Neural cell (in vitro differentiated cells): ENCODE data around the gene GDF7. TPM values are rescaled to one million over a fixed set of nuclear protein-coding genes. Genes with fewer than 3 reads are reported as not detected.

Experiments used
- H2AFZ ChIP-seq: fragments of 200-600, 300-800 bp; sonication (generic), shearing (Covaris generic); 2 replicates; pipeline ENCODE4 v1.6.0; 2014; ENCODE audit warnings: low read depth, mild to moderate bottlenecking, antibody characterized with exemption, low read length, moderate library complexity
- H3F3A ChIP-seq: fragments of 200-600 bp; shearing (Covaris generic); 2 replicates; pipeline ENCODE4 v1.6.1; 2016; ENCODE audit warnings: mild to moderate bottlenecking, moderate library complexity, mixed read lengths, antibody characterized with exemption, low read length; ENCODE audit not compliant: insufficient read depth, poor library complexity, severe bottlenecking
- H3K27ac ChIP-seq: fragments of 200-600, 300-800 bp; sonication (generic), shearing (Covaris generic); 2 replicates; pipeline ENCODE4 v1.5.1; 2014; ENCODE audit warnings: mild to moderate bottlenecking, low read length, moderate library complexity
- H3K27me3 ChIP-seq: fragments of 300-800, 200-600 bp; sonication (generic), shearing (Covaris generic); 2 replicates; pipeline ENCODE4 v1.6.0; 2014; ENCODE audit warnings: mild to moderate bottlenecking, low read depth, low read length, moderate library complexity; ENCODE audit not compliant: insufficient read depth
- H3K36me3 ChIP-seq: fragments of 300-800, 200-600 bp; sonication (generic), shearing (Covaris generic); 2 replicates; pipeline ENCODE4 v1.5.1; 2014; ENCODE audit warnings: mild to moderate bottlenecking, antibody characterized with exemption, low read length, moderate library complexity; ENCODE audit not compliant: insufficient read depth
- H3K4me2 ChIP-seq: fragments of 300-800, 200-600 bp; sonication (generic), shearing (Covaris generic); 2 replicates; pipeline ENCODE4 v1.6.0; 2014; ENCODE audit warnings: mild to moderate bottlenecking, low read length
- H3K4me3 ChIP-seq: fragments of 300-800, 200-600 bp; sonication (generic), shearing (Covaris generic); 2 replicates; pipeline ENCODE4 v1.5.1; 2014; ENCODE audit warnings: mild to moderate bottlenecking, low read length, moderate library complexity
- H3K79me2 ChIP-seq: fragments of 200-600 bp; shearing (Covaris generic); replicated peaks from 2 replicates; pipeline ENCODE4 v1.6.0; 2014; ENCODE audit warnings: mild to moderate bottlenecking, low read length, moderate library complexity; ENCODE audit not compliant: insufficient read depth
- H3K9ac ChIP-seq: fragments of 300-800, 200-600 bp; sonication (generic), shearing (Covaris generic); 2 replicates; pipeline ENCODE4 v1.6.1; 2016; ENCODE audit warnings: mild to moderate bottlenecking, low read length, mixed read lengths
- H3K9me2 ChIP-seq: fragments of 200-600 bp; shearing (Covaris generic); 2 replicates; pipeline ENCODE4 v1.6.1; 2016; ENCODE audit warnings: mild to moderate bottlenecking, low read length, mixed read lengths; ENCODE audit not compliant: insufficient read depth
- H3K9me3 ChIP-seq: fragments of 200-600, 300-800 bp; sonication (generic), shearing (Covaris generic); 2 replicates; pipeline ENCODE4 v1.6.1; 2016; ENCODE audit warnings: mild to moderate bottlenecking, mixed run types, low read length, moderate library complexity, mixed read lengths
- H4K20me1 ChIP-seq: fragments of 200-600 bp; shearing (Covaris generic); 2 replicates; pipeline ENCODE4 v1.6.1; 2016; ENCODE audit warnings: mild to moderate bottlenecking, mixed run types; ENCODE audit not compliant: insufficient read depth
- EP300 ChIP-seq: fragments of 450-650 bp; conservative IDR thresholded peaks from 2 replicates; pipeline ENCODE4 v1.6.1; 2014; ENCODE audit warnings: antibody characterized with exemption, mild to moderate bottlenecking, moderate library complexity; ENCODE audit not compliant: poor library complexity, severe bottlenecking
- EZH2 ChIP-seq: fragments of 200-600, 300-800 bp; shearing (Covaris generic), sonication (generic); IDR thresholded peaks from 2 replicates; pipeline ENCODE4 v1.6.1; 2014; ENCODE audit warnings: antibody characterized with exemption, low read length, borderline replicate concordance, mild to moderate bottlenecking; ENCODE audit not compliant: insufficient read depth, poor library complexity, severe bottlenecking
- MXI1 ChIP-seq: fragments of 450-650 bp; conservative IDR thresholded peaks from 2 replicates; pipeline ENCODE4 v1.6.1; 2014; ENCODE audit warnings: antibody characterized with exemption, mild to moderate bottlenecking; ENCODE audit not compliant: poor library complexity, severe bottlenecking
- POLR2AphosphoS5 ChIP-seq: IDR thresholded peaks from 2 replicates; pipeline ENCODE4 v1.6.1; 2012
- RAD21 ChIP-seq: fragments of 450-650 bp; conservative IDR thresholded peaks from 2 replicates; pipeline ENCODE4 v1.6.1; 2014; ENCODE audit warnings: antibody characterized with exemption, mild to moderate bottlenecking, moderate library complexity
- SMC3 ChIP-seq: fragments of 450-650 bp; conservative IDR thresholded peaks from 2 replicates; pipeline ENCODE4 v1.6.1; 2014; ENCODE audit warnings: antibody characterized with exemption, mild to moderate bottlenecking, moderate library complexity; ENCODE audit not compliant: poor library complexity
- TAF1 ChIP-seq: IDR thresholded peaks from 2 replicates; pipeline ENCODE4 v1.6.1; 2012; ENCODE audit warnings: low read depth
- polyA plus RNA-seq: library from polyadenylated mRNA; depleted of rRNA; stranded (reverse); fragments of >200 nt; gene quantifications from 2 replicates; pipeline ENCODE4 v1.2.3, GENCODE V29; 2014
- TF ChIP-seq, protein P1 (sequence below): fragments of 450-650 bp; IDR thresholded peaks from 2 replicates; pipeline ENCODE4 v1.5.1; 2014; ENCODE audit warnings: antibody characterized with exemption, mild to moderate bottlenecking, moderate library complexity; ENCODE audit not compliant: poor library complexity, severe bottlenecking
- TF ChIP-seq, protein P2 (sequence below): IDR thresholded peaks from 2 replicates; pipeline ENCODE4 v1.6.1; 2012; ENCODE audit warnings: borderline replicate concordance

Gene GDF7
- polyA plus RNA-seq, 1 donor from 2014 or later = 0.38 TPM

DNA sequence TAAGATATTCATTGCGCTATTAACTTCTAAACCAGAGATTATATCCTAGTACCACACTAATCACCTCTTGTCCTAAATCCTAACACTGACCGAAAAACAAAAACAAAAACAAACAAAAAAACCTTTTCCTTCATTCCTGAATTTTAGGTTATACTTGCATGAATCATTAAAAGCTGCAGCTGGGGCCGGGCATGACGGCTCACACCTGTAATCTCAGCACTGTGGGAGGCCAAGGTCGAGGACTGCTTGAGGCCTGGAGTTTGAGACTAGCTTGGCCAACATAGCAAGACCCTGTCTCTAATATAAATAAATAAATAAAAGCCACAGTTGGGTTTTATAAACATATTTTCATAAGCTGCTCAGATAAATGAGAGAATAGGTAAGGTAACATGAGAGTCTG is 60.0 kb downstream of the GDF7 start:
- Histone ChIP-seq H3K79me2 (no peaks in the 10 kb centered on the region), H3K9me2 (no peaks in the 10 kb centered on the region), H3K27me3 (no peaks in the 10 kb centered on the region), H3K36me3 (no peaks in the 10 kb centered on the region), H3K4me3 (no peak overlapping the region), H2AFZ (no peak overlapping the region), H3F3A (no peaks in the 10 kb centered on the region), H3K27ac (no peak overlapping the region), H4K20me1 (no peaks in the 10 kb centered on the region), H3K9me3 (no peaks in the 10 kb centered on the region), H3K4me2 (no peak overlapping the region), H3K9ac (no peak overlapping the region)
- no peak for TF ChIP-seq EP300
- TF ChIP-seq, protein P1, sequence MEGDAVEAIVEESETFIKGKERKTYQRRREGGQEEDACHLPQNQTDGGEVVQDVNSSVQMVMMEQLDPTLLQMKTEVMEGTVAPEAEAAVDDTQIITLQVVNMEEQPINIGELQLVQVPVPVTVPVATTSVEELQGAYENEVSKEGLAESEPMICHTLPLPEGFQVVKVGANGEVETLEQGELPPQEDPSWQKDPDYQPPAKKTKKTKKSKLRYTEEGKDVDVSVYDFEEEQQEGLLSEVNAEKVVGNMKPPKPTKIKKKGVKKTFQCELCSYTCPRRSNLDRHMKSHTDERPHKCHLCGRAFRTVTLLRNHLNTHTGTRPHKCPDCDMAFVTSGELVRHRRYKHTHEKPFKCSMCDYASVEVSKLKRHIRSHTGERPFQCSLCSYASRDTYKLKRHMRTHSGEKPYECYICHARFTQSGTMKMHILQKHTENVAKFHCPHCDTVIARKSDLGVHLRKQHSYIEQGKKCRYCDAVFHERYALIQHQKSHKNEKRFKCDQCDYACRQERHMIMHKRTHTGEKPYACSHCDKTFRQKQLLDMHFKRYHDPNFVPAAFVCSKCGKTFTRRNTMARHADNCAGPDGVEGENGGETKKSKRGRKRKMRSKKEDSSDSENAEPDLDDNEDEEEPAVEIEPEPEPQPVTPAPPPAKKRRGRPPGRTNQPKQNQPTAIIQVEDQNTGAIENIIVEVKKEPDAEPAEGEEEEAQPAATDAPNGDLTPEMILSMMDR = no peak

DNA sequence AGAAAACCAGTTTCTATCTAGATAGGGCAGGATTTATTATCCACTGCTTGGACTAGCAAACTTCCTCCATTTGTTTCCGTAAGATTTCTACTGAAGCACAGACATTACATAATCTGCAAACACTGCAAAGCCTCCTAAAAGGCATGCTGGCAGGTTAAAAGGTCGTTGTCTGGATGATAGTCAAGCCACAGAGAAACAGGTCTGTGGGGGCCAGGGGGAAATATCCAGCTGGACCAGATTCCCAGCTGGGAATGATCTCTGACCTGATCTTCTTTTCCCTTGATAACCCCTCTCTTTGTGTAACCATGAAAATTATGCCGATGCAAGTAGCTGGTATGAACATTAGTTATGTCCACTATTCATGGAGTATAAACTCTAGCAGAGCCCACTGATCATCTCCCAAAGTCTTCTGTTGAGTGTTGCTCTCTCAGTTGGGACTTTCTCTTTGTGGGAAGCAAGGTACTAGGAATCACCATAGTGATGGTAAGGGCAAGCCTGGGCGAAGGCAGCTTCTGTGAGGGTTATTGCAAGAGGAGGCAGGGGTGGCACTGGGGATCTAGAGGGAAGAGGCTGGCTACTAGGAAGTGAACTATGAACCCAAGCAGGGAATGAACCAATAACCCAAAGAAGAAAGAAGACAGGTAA is 61.3 kb downstream of the GDF7 start:
- no peaks in the 10 kb centered on the region for H3K36me3 ChIP-seq
- no peak overlapping the region for H2AFZ ChIP-seq
- no peaks in the 10 kb centered on the region for H4K20me1 ChIP-seq
- TF ChIP-seq, protein P1 = no peak
- TF ChIP-seq MXI1 = no peak
- TF ChIP-seq EP300 = no peak
- no peak for TF ChIP-seq POLR2AphosphoS5
- TF ChIP-seq SMC3 = no peak
- no peak for TF ChIP-seq EZH2
- TF ChIP-seq, protein P2, sequence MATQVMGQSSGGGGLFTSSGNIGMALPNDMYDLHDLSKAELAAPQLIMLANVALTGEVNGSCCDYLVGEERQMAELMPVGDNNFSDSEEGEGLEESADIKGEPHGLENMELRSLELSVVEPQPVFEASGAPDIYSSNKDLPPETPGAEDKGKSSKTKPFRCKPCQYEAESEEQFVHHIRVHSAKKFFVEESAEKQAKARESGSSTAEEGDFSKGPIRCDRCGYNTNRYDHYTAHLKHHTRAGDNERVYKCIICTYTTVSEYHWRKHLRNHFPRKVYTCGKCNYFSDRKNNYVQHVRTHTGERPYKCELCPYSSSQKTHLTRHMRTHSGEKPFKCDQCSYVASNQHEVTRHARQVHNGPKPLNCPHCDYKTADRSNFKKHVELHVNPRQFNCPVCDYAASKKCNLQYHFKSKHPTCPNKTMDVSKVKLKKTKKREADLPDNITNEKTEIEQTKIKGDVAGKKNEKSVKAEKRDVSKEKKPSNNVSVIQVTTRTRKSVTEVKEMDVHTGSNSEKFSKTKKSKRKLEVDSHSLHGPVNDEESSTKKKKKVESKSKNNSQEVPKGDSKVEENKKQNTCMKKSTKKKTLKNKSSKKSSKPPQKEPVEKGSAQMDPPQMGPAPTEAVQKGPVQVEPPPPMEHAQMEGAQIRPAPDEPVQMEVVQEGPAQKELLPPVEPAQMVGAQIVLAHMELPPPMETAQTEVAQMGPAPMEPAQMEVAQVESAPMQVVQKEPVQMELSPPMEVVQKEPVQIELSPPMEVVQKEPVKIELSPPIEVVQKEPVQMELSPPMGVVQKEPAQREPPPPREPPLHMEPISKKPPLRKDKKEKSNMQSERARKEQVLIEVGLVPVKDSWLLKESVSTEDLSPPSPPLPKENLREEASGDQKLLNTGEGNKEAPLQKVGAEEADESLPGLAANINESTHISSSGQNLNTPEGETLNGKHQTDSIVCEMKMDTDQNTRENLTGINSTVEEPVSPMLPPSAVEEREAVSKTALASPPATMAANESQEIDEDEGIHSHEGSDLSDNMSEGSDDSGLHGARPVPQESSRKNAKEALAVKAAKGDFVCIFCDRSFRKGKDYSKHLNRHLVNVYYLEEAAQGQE = no peak
- TF ChIP-seq RAD21 = no peak
- no peak for TF ChIP-seq TAF1
- H3K9ac ChIP-seq = no peak overlapping the region
- no peak overlapping the region for H3K27ac ChIP-seq
- H3K9me2 ChIP-seq = no peaks in the 10 kb centered on the region
- no peak overlapping the region for H3K4me2 ChIP-seq
- H3K9me3 ChIP-seq = no peaks in the 10 kb centered on the region
- H3F3A ChIP-seq = no peaks in the 10 kb centered on the region
- no peaks in the 10 kb centered on the region for H3K79me2 ChIP-seq
- no peaks in the 10 kb centered on the region for H3K27me3 ChIP-seq
- H3K4me3 ChIP-seq = no peak overlapping the region

Other genes starting within 250 kb of the GDF7 start
- gene RHOB, start 220.1 kb upstream of the GDF7 start, polyA plus RNA-seq = 205 and 214 TPM in 2 replicates
- gene HS1BP3, start 16.0 kb upstream of the GDF7 start, polyA plus RNA-seq = 8.9 and 12.1 TPM in 2 replicates
- 38.2 and 44.1 TPM in 2 replicates for gene LDAH, start 156.0 kb downstream of the GDF7 start, polyA plus RNA-seq